Heart left ventricle (tissue), 13 donors: Measurements from ENCODE around the gene RDH8.

Experiments used
- CTCF ChIP-seq, 12 donors: fragments of 200-600 bp; sonication (generic) in 4 of 12; IDR thresholded peaks; one replicate each; pipeline versions ENCODE4 v1.5.0 to v1.8.0; 2018 to 2022; ENCODE audit warnings: antibody characterized with exemption in 12 of 12, mild to moderate bottlenecking in 5 of 12
- POLR2A ChIP-seq, 2 donors: fragments of 450-650 bp; IDR thresholded peaks; one replicate each; pipeline ENCODE4 v1.6.1; 2017; ENCODE audit warnings: antibody characterized with exemption in 2 of 2, mild to moderate bottlenecking in 2 of 2, moderate library complexity in 2 of 2
- donor health status: ischemic (EF 13 %, LVEDD 7.1; RV severe dilation, severe dysfunction).
- donor health status: DM: no; HTN: yes; CAD: no.
- donor health status: DM: no; HTN: no; CAD: no.
- donor health status: ischemic (EF 25% LVEDD 6.9; RV normal size, moderate dysfunction).
- donor health status: ischemic (EF 25% LVEDD 5.7; RV mildly dilated, moderate dysfunction).
- donor health status: ischemic (EF 35%, LVEDD 5.7; RV mildly dilated, moderate dysfunction).
- donor health status: nonischemic (EF 11% LVEDD 7.7; RV severe dilation, severe dysfunction).
- donor health status: DM: yes; HTN: yes; CAD: no.
- donor health status: PGD.
- donor health status: ischemic (EF 29% LVEDD 5.4; RV normal size, mild dysfunction).
- donor health status: nonischemic (EF 23%, LVEDD 6.1; RV moderate dilation, normal function).

- TF ChIP-seq POLR2A (IDR thresholded peaks at IDR 0.05) (no peak), CTCF (IDR thresholded peaks at IDR 0.05) (no peak)
Observed at GRCh38 chr19:10020851-10021250, 7.6 kb downstream of the RDH8 start.
